ENCODE data around the gene MVP.

Gene MVP

DNA sequence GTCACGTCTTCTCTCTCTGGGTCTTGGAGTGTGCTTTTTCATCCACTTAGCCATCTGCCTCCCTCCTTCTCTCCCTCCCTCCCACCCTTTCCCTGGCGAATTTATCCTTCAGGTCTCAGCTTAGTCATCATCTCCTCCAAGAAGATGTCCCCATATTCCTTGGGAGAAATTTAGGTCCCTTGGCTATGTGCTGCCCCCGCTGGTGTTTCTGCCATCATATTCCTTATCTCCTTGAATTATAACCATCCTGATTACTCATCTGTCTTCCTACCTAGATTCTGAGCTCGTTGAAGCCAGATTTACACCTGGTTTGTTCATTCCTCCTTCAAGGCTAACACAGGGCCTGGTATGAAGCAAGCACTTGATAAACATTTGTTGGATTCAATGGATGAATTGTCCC is 74.1 kb downstream of the MVP start:
- in situ Hi-C loops (cut with HindIII; ENCODE audit: low sequenced_read_pairs): no loop called here
- DNase-seq (ENCODE audit: low read depth): no peak
- H3K4me3 ChIP-seq (ENCODE audit: low read depth, low read length): no peak overlapping the region
- TF ChIP-seq, protein P1, sequence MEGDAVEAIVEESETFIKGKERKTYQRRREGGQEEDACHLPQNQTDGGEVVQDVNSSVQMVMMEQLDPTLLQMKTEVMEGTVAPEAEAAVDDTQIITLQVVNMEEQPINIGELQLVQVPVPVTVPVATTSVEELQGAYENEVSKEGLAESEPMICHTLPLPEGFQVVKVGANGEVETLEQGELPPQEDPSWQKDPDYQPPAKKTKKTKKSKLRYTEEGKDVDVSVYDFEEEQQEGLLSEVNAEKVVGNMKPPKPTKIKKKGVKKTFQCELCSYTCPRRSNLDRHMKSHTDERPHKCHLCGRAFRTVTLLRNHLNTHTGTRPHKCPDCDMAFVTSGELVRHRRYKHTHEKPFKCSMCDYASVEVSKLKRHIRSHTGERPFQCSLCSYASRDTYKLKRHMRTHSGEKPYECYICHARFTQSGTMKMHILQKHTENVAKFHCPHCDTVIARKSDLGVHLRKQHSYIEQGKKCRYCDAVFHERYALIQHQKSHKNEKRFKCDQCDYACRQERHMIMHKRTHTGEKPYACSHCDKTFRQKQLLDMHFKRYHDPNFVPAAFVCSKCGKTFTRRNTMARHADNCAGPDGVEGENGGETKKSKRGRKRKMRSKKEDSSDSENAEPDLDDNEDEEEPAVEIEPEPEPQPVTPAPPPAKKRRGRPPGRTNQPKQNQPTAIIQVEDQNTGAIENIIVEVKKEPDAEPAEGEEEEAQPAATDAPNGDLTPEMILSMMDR (IDR thresholded peaks at IDR 0.05; ENCODE audit: low read depth, low read length, missing control alignments): no peak

DNA sequence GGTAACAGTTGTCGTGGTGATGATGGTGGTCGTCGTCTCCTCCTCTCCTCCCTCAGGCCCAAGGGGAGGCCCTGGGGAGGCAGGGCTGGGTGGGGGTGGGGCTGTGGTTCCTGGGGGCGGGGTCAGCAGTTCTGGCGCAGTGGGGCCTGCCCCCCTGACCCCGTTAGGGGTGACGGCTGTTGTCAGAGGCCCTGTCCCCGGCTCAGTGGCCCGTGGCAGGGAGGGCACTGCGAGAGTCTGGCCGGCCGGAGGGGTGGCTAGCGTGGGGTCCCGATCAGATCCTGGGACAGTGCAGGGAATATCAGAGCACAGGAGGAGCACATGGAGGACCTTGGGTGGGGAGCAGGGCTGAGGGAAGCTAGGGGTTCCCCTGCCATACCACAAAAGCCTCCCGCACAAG is 76.6 kb downstream of the MVP start:
- DNase-seq (ENCODE audit: low read depth): no peak
- no peak overlapping the region for H3K4me3 ChIP-seq (ENCODE audit: low read depth, low read length)
- in situ Hi-C loops (cut with HindIII; ENCODE audit: low sequenced_read_pairs): no loop called here
- TF ChIP-seq, protein P1 (IDR thresholded peaks at IDR 0.05; ENCODE audit: low read depth, low read length, missing control alignments): no peak

DNA sequence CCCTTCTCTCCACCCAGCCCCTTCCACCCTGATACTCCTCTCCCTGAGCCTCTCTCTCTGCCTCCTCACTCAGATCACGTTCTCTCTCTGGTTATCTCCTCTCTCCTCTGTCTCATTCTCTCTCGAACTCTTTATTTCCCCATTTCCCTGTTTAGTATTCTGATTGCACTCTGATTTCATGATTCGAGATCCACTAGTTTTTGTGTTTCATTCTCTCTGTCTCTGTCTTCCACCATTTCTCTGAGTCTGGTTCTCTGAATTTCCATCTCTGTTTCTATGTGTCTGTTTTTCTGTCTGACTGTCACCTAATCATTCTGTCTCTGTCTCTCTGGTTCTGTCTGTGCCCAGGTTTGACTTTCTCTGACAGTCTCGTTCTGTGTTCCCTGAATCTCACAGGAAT is 77.1 kb downstream of the MVP start:
- no peak for DNase-seq (ENCODE audit: low read depth)
- no peak overlapping the region for H3K4me3 ChIP-seq (ENCODE audit: low read depth, low read length)
- in situ Hi-C loops (cut with HindIII; ENCODE audit: low sequenced_read_pairs): no loop called here
- TF ChIP-seq, protein P1 (IDR thresholded peaks at IDR 0.05; ENCODE audit: low read depth, low read length, missing control alignments): no peak
